WTC11 (cell line): ENCODE measurements around the gene KHDC3L. TPM values are rescaled to one million over a fixed set of nuclear protein-coding genes. Genes with fewer than 3 reads are reported as not detected.

ENCODE experiments used
- ATAC-seq: fragments of 200-7000 bp; cut with Tn5 transposase; 2 replicates; pipeline ENCODE4 v1.10.0; 2021; ENCODE audit warnings: mild to moderate bottlenecking, moderate library complexity
- CTCF ChIA-PET: fragments of 300-600 bp; sonication (Branson Sonifier 250); formaldehyde crosslinking; loops from one replicate; lab custom pipeline; 2021; ENCODE audit warnings: antibody characterized with exemption; lab: Charles Lee
- POLR2A ChIA-PET: fragments of 350-600 bp; sonication (Branson Sonifier 250); formaldehyde crosslinking; loops from one replicate; lab custom pipeline; 2021; ENCODE audit warnings: antibody characterized with exemption; lab: Charles Lee
- DNase-seq: peaks from one replicate; pipeline ENCODE4 v3.0.0; 2021; ENCODE audit warnings: low spot score
- H3K27ac Mint-ChIP-seq: 2 replicates; pipeline ENCODE4 v1.8.0; 2021; ENCODE audit warnings: mixed read lengths
- H3K27me3 Mint-ChIP-seq: 2 replicates; pipeline ENCODE4 v1.8.0; 2021; ENCODE audit warnings: low read depth, mild to moderate bottlenecking, moderate library complexity, mixed read lengths
- H3K36me3 Mint-ChIP-seq: 2 replicates; pipeline ENCODE4 v1.8.0; 2021; ENCODE audit warnings: mixed read lengths
- H3K4me1 Mint-ChIP-seq: 2 replicates; pipeline ENCODE4 v1.8.0; 2022; ENCODE audit warnings: mixed read lengths
- H3K4me3 Mint-ChIP-seq: 2 replicates; pipeline ENCODE4 v1.8.0; 2021; ENCODE audit warnings: mild to moderate bottlenecking, moderate library complexity, mixed read lengths
- H3K9me3 Mint-ChIP-seq: 2 replicates; pipeline ENCODE4 v1.8.0; 2021; ENCODE audit warnings: mixed read lengths
- CDX4 ChIP-seq: fragments of 250-450 bp; sonication (Bioruptor Pico); IDR thresholded peaks from 2 replicates; pipeline ENCODE4 v1.9.0; 2021; ENCODE audit warnings: moderate library complexity, mild to moderate bottlenecking, inconsistent platforms, borderline replicate concordance
- CTCF ChIP-seq: fragments of 200-600 bp; IDR thresholded peaks from 2 replicates; pipeline ENCODE4 v1.8.0; 2022; ENCODE audit warnings: antibody characterized with exemption
- ESRRA ChIP-seq: sonication (generic); formaldehyde crosslinking; IDR thresholded peaks from 2 replicates; pipeline ENCODE4 v1.8.1; 2022; ENCODE audit warnings: mild to moderate bottlenecking, missing genetic modification reagents, borderline replicate concordance
- FOXK1 ChIP-seq: sonication (generic); formaldehyde crosslinking; IDR thresholded peaks from 2 replicates; pipeline ENCODE4 v1.8.0; 2022; ENCODE audit warnings: mild to moderate bottlenecking, moderate library complexity, missing genetic modification reagents
- FOXP4 ChIP-seq: sonication (generic); formaldehyde crosslinking; IDR thresholded peaks from 2 replicates; pipeline ENCODE4 v1.8.0; 2022; ENCODE audit warnings: mild to moderate bottlenecking, missing genetic modification reagents
- JAZF1 ChIP-seq: fragments of 250-450 bp; sonication (Bioruptor Pico); IDR thresholded peaks from 2 replicates; pipeline ENCODE4 v1.9.0; 2021; ENCODE audit warnings: moderate library complexity, mild to moderate bottlenecking, inconsistent platforms
- JUN ChIP-seq: sonication (generic); formaldehyde crosslinking; IDR thresholded peaks from 2 replicates; pipeline ENCODE4 v1.8.0; 2023; ENCODE audit warnings: mild to moderate bottlenecking, missing genetic modification reagents
- NFE2L1 ChIP-seq: sonication (generic); formaldehyde crosslinking; IDR thresholded peaks from 2 replicates; pipeline ENCODE4 v1.8.1; 2023; ENCODE audit warnings: missing genetic modification reagents
- PRDM15 ChIP-seq: sonication (generic); formaldehyde crosslinking; IDR thresholded peaks from 2 replicates; pipeline ENCODE4 v1.8.0; 2022; ENCODE audit warnings: missing genetic modification reagents
- TEAD1 ChIP-seq: sonication (generic); formaldehyde crosslinking; IDR thresholded peaks from 2 replicates; pipeline ENCODE4 v1.8.0; 2022; ENCODE audit warnings: mild to moderate bottlenecking, missing genetic modification reagents
- USF1 ChIP-seq: sonication (generic); formaldehyde crosslinking; IDR thresholded peaks from 2 replicates; pipeline ENCODE4 v1.8.0; 2022; ENCODE audit warnings: mild to moderate bottlenecking, missing genetic modification reagents
- total RNA-seq: library from RNA; stranded (reverse); gene quantifications from 3 replicates; pipeline ENCODE4 v1.2.3, GENCODE V29; 2021
- TF ChIP-seq, protein P1 (sequence below): sonication (generic); formaldehyde crosslinking; conservative IDR thresholded peaks from 2 replicates; pipeline ENCODE4 v1.8.1; 2023; ENCODE audit warnings: mild to moderate bottlenecking, low read depth, missing genetic modification reagents, moderate library complexity
- TF ChIP-seq, protein P2 (sequence below): sonication (generic); formaldehyde crosslinking; IDR thresholded peaks from 2 replicates; pipeline ENCODE4 v1.8.0; 2023; ENCODE audit warnings: missing genetic modification reagents
- TF ChIP-seq, protein P3 (sequence below): fragments of 250-450 bp; sonication (Bioruptor Pico); IDR thresholded peaks from 2 replicates; pipeline ENCODE4 v1.9.0; 2021; ENCODE audit warnings: mild to moderate bottlenecking
- TF ChIP-seq, protein P4 (sequence below): sonication (generic); formaldehyde crosslinking; IDR thresholded peaks from 2 replicates; pipeline ENCODE4 v1.8.0; 2022; ENCODE audit warnings: mild to moderate bottlenecking, missing genetic modification reagents

The KHDC3L gene
- total RNA-seq, 1 experiment from 2014 or later: not detected

DNA sequence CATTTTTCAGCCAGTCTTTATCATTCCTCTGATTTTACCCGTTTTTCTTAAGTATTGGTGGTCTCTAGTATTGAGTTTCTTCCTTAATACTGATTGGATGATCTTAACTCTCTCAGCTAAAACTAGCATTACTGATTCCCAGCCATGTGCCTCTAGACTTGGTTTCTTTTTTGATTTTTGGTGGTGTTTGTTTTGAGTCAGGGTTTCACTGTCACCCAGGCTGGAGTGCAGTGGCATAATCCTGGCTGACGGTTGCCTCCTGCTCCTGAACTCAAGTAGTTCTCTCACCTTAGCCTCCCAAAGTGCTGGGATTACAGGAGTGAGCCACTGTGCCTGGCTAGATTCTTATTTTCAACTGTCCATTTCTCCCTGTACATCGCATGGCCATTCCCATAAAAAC, 33.3 kb upstream of the KHDC3L start:
- no peak overlapping the region for H3K27ac Mint-ChIP-seq
- no peaks in the 10 kb centered on the region for H3K9me3 Mint-ChIP-seq
- peaks cover 10% of the 10 kb centered on the region for H3K4me1 Mint-ChIP-seq
- ATAC-seq (no peak), DNase-seq (no peak)
- no peak overlapping the region for H3K4me3 Mint-ChIP-seq
- TF ChIP-seq FOXP4 (CRISPR knock-in tag): no peak
- no peak for TF ChIP-seq ESRRA (CRISPR knock-in tag)
- TF ChIP-seq, protein P1, sequence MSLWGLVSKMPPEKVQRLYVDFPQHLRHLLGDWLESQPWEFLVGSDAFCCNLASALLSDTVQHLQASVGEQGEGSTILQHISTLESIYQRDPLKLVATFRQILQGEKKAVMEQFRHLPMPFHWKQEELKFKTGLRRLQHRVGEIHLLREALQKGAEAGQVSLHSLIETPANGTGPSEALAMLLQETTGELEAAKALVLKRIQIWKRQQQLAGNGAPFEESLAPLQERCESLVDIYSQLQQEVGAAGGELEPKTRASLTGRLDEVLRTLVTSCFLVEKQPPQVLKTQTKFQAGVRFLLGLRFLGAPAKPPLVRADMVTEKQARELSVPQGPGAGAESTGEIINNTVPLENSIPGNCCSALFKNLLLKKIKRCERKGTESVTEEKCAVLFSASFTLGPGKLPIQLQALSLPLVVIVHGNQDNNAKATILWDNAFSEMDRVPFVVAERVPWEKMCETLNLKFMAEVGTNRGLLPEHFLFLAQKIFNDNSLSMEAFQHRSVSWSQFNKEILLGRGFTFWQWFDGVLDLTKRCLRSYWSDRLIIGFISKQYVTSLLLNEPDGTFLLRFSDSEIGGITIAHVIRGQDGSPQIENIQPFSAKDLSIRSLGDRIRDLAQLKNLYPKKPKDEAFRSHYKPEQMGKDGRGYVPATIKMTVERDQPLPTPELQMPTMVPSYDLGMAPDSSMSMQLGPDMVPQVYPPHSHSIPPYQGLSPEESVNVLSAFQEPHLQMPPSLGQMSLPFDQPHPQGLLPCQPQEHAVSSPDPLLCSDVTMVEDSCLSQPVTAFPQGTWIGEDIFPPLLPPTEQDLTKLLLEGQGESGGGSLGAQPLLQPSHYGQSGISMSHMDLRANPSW (CRISPR knock-in tag): no peak
- no peak for TF ChIP-seq FOXK1 (CRISPR knock-in tag)
- no peak for TF ChIP-seq CDX4 (CRISPR knock-in tag)
- TF ChIP-seq USF1 (CRISPR knock-in tag): no peak
- TF ChIP-seq, protein P2, sequence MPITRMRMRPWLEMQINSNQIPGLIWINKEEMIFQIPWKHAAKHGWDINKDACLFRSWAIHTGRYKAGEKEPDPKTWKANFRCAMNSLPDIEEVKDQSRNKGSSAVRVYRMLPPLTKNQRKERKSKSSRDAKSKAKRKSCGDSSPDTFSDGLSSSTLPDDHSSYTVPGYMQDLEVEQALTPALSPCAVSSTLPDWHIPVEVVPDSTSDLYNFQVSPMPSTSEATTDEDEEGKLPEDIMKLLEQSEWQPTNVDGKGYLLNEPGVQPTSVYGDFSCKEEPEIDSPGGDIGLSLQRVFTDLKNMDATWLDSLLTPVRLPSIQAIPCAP (CRISPR knock-in tag): no peak
- TF ChIP-seq TEAD1 (CRISPR knock-in tag): no peak
- no peak for TF ChIP-seq JAZF1 (CRISPR knock-in tag)
- TF ChIP-seq JUN (CRISPR knock-in tag): no peak
- TF ChIP-seq, protein P3, sequence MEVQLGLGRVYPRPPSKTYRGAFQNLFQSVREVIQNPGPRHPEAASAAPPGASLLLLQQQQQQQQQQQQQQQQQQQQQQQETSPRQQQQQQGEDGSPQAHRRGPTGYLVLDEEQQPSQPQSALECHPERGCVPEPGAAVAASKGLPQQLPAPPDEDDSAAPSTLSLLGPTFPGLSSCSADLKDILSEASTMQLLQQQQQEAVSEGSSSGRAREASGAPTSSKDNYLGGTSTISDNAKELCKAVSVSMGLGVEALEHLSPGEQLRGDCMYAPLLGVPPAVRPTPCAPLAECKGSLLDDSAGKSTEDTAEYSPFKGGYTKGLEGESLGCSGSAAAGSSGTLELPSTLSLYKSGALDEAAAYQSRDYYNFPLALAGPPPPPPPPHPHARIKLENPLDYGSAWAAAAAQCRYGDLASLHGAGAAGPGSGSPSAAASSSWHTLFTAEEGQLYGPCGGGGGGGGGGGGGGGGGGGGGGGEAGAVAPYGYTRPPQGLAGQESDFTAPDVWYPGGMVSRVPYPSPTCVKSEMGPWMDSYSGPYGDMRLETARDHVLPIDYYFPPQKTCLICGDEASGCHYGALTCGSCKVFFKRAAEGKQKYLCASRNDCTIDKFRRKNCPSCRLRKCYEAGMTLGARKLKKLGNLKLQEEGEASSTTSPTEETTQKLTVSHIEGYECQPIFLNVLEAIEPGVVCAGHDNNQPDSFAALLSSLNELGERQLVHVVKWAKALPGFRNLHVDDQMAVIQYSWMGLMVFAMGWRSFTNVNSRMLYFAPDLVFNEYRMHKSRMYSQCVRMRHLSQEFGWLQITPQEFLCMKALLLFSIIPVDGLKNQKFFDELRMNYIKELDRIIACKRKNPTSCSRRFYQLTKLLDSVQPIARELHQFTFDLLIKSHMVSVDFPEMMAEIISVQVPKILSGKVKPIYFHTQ (CRISPR knock-in tag): no peak
- no peak for TF ChIP-seq NFE2L1 (CRISPR knock-in tag)
- TF ChIP-seq CTCF: no peak
- ChIA-PET POLR2A (no interaction called here), CTCF (interaction anchor here (0.8 to 3.5 kb wide), 4 partner anchors 11 to 60 kb away, joined by 4 to 44 read pairs (median 22); no protein-coding TSS in a partner anchor)
- no peaks in the 10 kb centered on the region for H3K36me3 Mint-ChIP-seq
- no peaks in the 10 kb centered on the region for H3K27me3 Mint-ChIP-seq

DNA sequence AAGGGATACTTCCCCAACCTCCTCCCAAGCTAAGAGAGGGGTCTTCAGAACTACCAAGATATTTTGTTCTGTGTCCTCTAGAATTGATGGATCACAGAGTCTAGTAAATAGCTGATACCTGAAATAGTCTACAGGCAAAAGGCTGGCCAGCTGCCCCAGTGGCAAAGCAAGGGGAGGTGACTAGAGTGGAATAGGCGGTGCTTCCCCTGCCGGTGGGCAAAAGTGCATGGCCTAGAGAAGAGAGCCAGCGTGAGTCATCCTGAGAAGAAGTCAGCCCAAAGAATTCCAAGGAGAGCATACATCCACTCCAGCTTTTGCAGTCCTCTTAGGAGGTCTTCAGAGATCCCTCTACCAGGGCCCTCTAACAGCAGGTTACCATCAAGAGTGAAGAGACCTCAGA, 23.1 kb upstream of the KHDC3L start:
- CTCF ChIA-PET: interaction anchor here (0.8 to 1.7 kb wide), 4 partner anchors 13 to 53 kb away, joined by 3 to 6 read pairs (median 4); no protein-coding TSS in a partner anchor
- Mint-ChIP-seq H3K27ac (no peak overlapping the region), H3K4me3 (no peak overlapping the region), H3K4me1 (peaks cover 16% of the 10 kb centered on the region), H3K36me3 (no peaks in the 10 kb centered on the region), H3K27me3 (no peaks in the 10 kb centered on the region), H3K9me3 (no peaks in the 10 kb centered on the region)
- DNase-seq (no peak), ATAC-seq (peak; percentile 94)
- peak; percentile 90 for TF ChIP-seq PRDM15 (CRISPR knock-in tag)
- TF ChIP-seq, protein P4, sequence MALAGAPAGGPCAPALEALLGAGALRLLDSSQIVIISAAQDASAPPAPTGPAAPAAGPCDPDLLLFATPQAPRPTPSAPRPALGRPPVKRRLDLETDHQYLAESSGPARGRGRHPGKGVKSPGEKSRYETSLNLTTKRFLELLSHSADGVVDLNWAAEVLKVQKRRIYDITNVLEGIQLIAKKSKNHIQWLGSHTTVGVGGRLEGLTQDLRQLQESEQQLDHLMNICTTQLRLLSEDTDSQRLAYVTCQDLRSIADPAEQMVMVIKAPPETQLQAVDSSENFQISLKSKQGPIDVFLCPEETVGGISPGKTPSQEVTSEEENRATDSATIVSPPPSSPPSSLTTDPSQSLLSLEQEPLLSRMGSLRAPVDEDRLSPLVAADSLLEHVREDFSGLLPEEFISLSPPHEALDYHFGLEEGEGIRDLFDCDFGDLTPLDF (CRISPR knock-in tag): no peak
- POLR2A ChIA-PET: no interaction called here
